Fibroblast of skin of scalp (primary cell): ENCODE results near the gene CANT1.
"Not testable (repeated sequence)": the region's sequence is repeated elsewhere in the genome, so short reads cannot be mapped to it uniquely, and the experiment has no call there.

Experiments used
- DNase-seq: peaks from one replicate; pipeline ENCODE4 v3.0.0-alpha.2; 2013

The CANT1 gene

DNA sequence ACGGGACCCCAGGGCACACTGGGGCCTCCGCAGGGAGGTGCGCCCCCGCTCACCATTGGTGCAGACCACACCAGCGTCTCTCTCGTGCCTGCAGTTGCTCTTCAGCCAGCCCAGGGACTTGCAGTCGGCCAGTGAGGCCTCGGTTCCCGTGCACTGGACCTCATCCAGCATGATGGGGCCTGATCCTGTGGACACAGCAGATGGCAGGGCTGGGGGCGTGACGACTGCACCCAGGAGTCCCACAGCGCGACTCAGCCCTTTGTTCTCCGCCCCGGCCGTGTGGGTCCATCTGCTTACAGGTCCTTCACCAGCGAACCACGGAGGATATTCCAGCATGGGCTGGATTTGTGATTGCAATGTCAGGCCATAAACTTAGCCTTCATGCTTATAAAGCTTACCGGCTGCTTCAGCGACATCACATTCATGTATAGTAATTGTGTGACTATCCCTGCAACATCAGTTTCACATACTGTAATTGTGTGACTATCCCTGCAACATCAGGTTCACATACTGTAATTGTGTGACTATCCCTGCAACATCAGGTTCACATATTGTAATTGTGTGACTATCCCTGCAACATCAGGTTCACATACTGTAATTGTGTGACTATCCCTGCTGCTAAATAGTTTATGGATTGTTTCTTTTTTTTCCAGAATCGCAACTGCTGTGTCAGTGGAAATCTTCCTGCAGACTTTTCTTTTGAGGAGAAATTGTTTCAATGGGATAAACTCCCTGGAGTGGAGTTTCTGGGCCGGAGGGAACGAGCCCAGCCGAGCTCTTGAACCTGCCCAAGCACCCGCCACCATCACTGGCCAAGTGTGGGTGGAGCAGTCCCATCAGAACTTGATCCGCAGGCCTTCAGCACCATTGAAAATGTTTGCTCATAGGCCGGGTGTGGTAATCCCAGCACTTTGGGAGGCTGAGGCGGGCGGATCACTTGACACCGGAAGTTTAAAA is 34.7 kb downstream of the CANT1 start:
- peak; percentile 82 for DNase-seq

GRCh38 chr17:78973792-78974520 is 35.6 kb downstream of the CANT1 start:
- no peak for DNase-seq

GRCh38 chr17:78973196-78973595 is 36.4 kb downstream of the CANT1 start:
- peak; percentile 31 for DNase-seq

- no peak for DNase-seq
Measured at GRCh38 chr17:78972507-78973105, 37.0 kb downstream of the CANT1 start.

DNA sequence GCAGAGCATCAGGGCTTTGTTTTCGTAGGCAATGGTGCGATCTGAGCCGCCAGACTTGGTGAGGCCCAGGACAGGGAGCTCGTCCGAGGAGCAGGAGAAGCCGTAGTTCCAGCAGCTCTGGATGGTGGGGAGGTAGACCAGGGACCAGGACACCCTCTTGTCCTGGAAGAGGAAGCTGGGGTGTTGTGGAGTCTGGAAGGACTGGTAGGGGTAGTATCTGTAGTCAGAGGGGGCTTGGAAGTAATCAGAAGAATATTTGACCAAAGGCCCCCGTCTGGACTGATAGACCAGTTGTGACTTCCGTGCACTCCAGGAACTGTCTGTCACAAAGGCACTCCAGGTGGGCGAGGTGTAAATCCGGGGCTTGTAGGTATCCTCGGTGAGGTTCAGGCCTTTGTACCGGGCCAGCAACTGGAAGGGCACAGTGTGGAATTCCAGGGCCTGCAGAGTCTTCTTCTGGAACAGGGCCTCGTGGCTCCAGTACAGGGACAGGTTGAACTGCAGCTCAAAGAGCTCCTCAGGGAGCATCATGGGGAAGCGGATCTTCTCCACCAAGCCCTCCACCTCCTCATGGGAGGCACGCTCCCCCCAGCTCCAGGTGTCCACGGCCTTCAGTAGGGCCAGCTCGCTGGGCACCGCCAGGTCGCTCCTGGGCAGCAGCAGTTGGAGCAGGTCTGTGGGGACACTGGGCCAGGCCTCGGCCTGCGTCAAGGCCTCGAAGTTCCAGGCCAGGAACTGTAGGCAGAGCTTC is 37.6 kb downstream of the CANT1 start:
- no peak for DNase-seq

DNA sequence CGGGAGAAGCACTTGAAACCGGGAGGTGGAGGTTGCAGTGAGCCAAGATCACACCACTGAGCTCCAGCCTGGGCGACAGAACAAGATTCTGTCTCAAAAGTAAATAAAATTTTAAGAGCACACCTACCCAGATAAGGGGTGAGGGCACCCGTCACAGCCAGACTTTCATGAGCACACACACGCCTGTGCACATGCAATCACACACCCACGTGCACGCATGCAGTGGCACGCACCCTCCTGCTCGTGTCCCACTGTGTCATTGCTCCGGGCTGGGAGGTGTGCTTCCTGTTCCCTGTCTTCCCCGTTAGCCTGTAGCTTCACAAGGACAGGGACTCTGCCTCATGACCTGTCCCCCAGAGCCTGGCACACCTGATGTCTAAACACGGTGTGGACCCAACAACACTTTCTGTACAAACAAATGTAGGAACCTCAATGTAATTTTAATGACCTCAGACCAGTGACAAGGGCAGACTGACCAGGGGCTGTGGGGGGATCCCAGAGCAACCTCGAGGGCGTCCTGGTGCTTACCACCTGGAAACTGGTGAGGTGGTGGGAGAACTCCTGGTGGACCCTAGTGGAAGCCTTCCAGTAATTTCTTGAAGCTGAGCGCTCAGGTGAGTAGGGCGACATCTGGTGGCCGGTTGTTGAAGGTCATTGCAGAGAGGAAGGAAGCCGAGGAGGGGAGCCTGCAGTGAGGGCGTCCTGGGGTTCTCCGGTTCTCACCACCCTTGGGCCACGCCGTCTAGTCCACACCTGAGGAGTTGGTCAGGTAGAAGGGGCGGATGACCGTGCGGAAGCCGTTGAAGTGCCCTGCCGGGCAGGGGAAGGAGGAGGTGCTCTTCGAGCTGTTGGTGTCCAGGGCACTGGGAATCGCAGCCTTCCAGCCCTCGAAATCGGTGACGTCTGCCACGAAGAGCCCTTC is 38.5 kb downstream of the CANT1 start:
- DNase-seq, result peak; percentile 72

GRCh38 chr17:78969865-78970264 is 39.7 kb downstream of the CANT1 start:
- DNase-seq, result no peak

DNA sequence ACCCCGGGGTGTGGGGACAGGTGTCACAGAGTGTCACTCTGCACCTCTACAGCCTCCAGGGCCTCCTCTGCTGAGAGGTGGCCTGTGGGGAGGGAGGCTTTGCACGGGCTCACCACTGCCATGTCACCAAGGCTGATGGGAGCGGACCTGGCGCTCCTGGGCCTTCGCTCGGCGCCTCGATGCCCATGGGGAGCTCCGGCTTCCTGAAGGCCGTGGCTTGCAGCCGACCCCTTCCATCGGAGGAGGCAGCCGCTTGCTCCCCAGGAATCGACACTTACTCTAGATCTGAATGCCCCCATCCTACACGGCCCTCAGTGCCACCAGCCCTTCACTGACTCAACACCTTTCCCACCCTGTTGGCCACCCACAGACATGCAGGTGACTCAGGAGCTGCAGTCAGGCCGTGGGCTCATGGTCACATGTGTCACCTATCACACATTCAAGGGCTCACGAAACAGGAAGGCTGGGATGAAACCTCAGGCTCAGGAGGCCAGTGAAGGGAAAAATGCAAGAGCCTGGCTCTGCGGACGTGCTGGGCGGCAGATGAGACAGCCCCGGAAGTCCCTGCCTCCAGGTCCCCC is 41.7 kb downstream of the CANT1 start:
- DNase-seq, result no peak

GRCh38 chr17:78966910-78967600 is 42.5 kb downstream of the CANT1 start:
- no peak for DNase-seq

GRCh38 chr17:78966123-78966813 is 43.3 kb downstream of the CANT1 start:
- no peak for DNase-seq

GRCh38 chr17:78965491-78965924 is 44.1 kb downstream of the CANT1 start:
- no peak for DNase-seq

DNA sequence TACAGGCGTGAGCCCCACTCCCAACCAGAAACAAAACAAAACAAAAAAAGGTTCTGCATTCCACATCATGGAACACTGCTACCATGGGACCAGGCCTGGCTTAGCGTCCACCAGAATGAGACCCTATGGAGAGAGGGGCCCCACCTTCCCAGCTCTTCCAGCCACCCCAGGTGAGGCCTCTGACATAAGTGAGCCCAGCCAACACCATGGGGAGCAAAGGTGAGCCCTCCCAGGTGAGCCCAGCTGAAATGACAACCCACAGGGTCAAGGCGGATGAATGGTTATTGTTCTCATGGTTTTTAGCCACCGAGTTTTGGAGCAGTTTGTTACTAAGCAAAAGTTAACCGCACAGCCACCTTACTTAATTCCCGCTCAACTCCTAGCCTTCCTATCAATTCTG is 46.2 kb downstream of the CANT1 start:
- no peak for DNase-seq

DNA sequence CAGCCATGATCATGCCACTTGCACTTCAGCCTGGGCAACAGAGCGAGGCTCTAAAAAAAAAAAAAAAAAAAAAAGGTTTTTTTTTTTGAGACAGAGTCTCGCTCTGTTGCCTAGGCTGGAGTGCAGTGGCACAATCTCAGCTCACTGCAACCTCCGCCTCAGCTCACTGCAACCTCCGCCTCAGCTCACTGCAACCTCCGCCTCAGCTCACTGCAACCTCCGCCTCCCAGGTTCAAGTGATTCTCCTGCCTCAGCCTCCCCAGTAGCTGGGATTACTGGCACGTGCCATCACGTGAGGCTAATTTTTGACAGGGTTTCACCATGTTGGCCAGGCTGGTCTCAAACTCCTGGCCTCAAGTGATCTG is 46.6 kb downstream of the CANT1 start:
- DNase-seq, result not testable (repeated sequence)

DNA sequence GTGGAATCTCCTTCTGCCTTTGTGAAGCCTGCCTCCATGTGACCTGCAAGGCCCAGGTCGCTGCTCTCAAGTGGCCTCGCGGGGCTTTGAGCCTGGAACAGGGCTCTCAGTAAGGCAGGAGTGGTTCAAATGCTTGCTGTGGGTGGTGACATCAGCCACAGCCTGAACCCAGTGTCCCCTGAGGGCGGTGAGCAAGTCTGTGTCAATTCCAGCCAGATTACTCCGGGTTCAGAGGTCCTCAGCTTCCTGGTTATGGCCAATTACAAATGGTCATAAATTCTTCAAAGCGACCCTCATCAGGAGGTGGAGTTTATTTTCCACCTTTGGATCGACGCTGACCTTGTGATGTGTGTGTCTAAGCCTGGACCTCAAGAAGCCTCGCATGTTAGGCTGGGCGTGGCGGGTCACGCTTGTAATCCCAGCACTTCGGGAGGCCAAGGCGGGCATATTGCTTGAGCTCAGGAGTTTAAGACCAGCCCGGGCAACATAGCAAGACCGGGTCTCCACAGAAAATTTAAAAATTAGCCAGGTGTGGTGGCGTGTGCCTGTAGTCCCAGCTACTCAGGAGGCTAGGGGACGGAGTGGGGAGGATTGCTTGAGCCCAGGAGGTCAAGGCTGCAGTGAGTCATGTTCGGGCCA is 47.1 kb downstream of the CANT1 start:
- peak; percentile 47 for DNase-seq

- no peak for DNase-seq
Measured at GRCh38 chr17:78961571-78961970, 48.0 kb downstream of the CANT1 start.

GRCh38 chr17:78960928-78961327 is 48.6 kb downstream of the CANT1 start:
- DNase-seq, result peak; percentile 23

GRCh38 chr17:78959803-78960202 is 49.8 kb downstream of the CANT1 start:
- DNase-seq, result no peak

DNA sequence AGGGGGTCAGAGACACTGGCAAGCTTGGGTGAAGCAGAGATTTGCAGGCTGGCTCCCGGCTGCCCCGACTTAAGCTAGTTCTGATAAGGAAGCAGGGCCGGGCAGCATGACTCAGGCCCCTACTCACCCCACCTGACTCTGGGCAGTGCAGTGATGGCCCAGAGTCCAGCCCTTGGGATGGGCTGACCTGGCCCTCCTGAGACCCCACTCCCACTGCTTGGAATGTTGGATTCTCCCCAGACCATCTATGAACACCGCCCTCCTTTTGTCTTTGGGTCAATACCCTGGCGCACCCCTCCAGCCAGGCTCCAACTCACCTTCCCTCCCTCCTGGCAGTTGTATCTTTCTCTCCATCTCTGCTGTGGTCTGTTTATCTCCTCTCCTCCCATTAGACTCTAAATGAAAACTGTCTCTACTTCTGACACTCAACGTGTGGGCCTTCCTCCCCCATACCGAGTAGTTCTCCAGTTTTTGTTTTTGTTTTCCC is 50.9 kb downstream of the CANT1 start:
- DNase-seq, result no peak

DNA sequence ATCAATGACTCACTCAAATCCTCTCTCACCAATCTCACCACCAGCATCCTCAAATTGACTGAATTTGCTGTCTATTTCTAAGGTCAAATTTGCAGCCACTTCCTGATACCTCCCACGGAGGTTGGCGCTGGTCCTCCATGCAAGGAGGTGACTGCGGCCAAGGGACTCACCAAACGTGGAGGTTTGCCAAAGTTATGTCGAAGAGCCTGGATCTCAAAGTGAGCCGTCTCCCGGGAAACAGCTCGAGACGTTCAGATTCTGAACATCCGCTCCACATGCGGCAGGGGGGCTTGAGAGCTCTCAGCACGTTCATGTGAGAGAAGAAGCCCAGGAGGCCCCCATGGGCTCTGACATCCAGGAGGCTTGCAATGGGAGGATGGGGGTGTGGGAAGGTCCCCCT is 52.4 kb downstream of the CANT1 start:
- peak; percentile 82 for DNase-seq
